GM10847 (cell line): ENCODE data around the gene EBF3.

Source experiments
- POLR2A ChIP-seq: IDR thresholded peaks from 2 replicates; pipeline ENCODE4 v1.6.1; 2011; ENCODE audit not compliant: insufficient read length; ENCODE audit errors: extremely low read depth

Gene EBF3

GRCh38 chr10:129836253-129836652 is 127.8 kb downstream of the EBF3 start:
- no peak for TF ChIP-seq POLR2A

- no peak for TF ChIP-seq POLR2A
Observed at GRCh38 chr10:129833994-129834739, 129.9 kb downstream of the EBF3 start.

- no peak for TF ChIP-seq POLR2A
Observed at GRCh38 chr10:129833468-129833950, 130.6 kb downstream of the EBF3 start.

- no peak for TF ChIP-seq POLR2A
Observed at GRCh38 chr10:129832573-129833467, 131.3 kb downstream of the EBF3 start.

GRCh38 chr10:129831150-129831549 is 132.9 kb downstream of the EBF3 start:
- TF ChIP-seq POLR2A, result no peak

GRCh38 chr10:129825826-129826225 is 138.2 kb downstream of the EBF3 start:
- TF ChIP-seq POLR2A, result no peak

- TF ChIP-seq POLR2A, result no peak
Observed at GRCh38 chr10:129825221-129825620, 138.9 kb downstream of the EBF3 start.

GRCh38 chr10:129820451-129820850 is 143.6 kb downstream of the EBF3 start:
- TF ChIP-seq POLR2A, result no peak

- no peak for TF ChIP-seq POLR2A
Observed at GRCh38 chr10:129816656-129817045, 147.4 kb downstream of the EBF3 start.

- no peak for TF ChIP-seq POLR2A
Observed at GRCh38 chr10:129815898-129816655, 148.0 kb downstream of the EBF3 start.

GRCh38 chr10:129814681-129815646 is 149.1 kb downstream of the EBF3 start:
- no peak for TF ChIP-seq POLR2A

- no peak for TF ChIP-seq POLR2A
Observed at GRCh38 chr10:129812398-129812797, 151.7 kb downstream of the EBF3 start.

- no peak for TF ChIP-seq POLR2A
Observed at GRCh38 chr10:129811208-129811607, 152.9 kb downstream of the EBF3 start.

GRCh38 chr10:129809841-129810240 is 154.2 kb downstream of the EBF3 start:
- TF ChIP-seq POLR2A, result no peak
